ENCODE measurements around the gene TDRKH. TPM values are rescaled to one million over a fixed set of nuclear protein-coding genes. Genes with fewer than 3 reads are reported as not detected.

TDRKH gene
- total and polyA plus RNA-seq, 2 of the 13 experiments (the other 11 are each of a cell fraction or from before 2014, with no cell fraction given), result 3.9 to 5.4 TPM

DNA sequence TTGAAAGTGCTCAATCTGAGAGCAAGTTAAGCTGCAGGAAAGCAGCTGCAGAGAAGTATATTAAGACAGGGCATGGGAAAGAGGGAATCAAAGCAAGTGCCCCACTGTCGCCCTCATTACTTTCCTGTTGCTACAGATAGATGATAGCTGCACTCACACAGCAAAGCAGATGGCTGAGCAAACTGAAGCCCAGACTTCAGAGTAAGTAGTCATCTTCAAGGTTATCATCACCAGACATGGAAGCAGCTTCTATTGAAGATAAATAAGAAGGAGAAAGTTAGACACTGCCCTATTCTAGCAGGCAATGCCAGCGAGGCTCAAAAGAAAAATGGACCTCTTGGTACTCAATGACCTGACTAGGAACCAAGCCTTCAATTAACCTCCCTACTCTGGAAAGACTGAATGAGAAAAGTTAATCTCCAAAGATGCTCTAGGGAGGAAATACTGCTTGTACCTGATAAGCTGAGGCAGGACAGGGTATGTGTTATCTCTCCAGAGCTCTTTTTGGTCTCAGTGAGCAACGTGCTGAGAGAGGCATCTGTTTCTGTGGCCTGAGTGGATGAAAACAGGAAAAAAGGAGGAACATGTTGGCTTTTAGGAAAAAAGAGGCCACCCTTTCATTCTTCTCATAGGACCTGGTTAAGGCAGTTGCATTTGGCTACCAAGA is 15.9 kb downstream of the TDRKH start (continued):
- TF ChIP-seq, protein P1, sequence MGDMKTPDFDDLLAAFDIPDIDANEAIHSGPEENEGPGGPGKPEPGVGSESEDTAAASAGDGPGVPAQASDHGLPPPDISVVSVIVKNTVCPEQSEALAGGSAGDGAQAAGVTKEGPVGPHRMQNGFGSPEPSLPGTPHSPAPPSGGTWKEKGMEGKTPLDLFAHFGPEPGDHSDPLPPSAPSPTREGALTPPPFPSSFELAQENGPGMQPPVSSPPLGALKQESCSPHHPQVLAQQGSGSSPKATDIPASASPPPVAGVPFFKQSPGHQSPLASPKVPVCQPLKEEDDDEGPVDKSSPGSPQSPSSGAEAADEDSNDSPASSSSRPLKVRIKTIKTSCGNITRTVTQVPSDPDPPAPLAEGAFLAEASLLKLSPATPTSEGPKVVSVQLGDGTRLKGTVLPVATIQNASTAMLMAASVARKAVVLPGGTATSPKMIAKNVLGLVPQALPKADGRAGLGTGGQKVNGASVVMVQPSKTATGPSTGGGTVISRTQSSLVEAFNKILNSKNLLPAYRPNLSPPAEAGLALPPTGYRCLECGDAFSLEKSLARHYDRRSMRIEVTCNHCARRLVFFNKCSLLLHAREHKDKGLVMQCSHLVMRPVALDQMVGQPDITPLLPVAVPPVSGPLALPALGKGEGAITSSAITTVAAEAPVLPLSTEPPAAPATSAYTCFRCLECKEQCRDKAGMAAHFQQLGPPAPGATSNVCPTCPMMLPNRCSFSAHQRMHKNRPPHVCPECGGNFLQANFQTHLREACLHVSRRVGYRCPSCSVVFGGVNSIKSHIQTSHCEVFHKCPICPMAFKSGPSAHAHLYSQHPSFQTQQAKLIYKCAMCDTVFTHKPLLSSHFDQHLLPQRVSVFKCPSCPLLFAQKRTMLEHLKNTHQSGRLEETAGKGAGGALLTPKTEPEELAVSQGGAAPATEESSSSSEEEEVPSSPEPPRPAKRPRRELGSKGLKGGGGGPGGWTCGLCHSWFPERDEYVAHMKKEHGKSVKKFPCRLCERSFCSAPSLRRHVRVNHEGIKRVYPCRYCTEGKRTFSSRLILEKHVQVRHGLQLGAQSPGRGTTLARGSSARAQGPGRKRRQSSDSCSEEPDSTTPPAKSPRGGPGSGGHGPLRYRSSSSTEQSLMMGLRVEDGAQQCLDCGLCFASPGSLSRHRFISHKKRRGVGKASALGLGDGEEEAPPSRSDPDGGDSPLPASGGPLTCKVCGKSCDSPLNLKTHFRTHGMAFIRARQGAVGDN (CRISPR knock-in tag; IDR thresholded peaks at IDR 0.05), result no peak
- TF ChIP-seq EZH2 (conservative IDR thresholded peaks at IDR 0.05; ENCODE audit: low read depth, low read length) (no peak), POLR2A (IDR thresholded peaks at IDR 0.05; ENCODE audit: insufficient read depth in 1 of 2, low read depth in 2 of 2, low read length in 2 of 2) (no peak), EEA1 (CRISPR knock-in tag; IDR thresholded peaks at IDR 0.05; ENCODE audit: borderline replicate concordance) (no peak), CEBPG (CRISPR knock-in tag; IDR thresholded peaks at IDR 0.05) (no peak), ZNF619 (CRISPR knock-in tag; IDR thresholded peaks at IDR 0.05) (no peak), HDAC1 (CRISPR knock-in tag; IDR thresholded peaks at IDR 0.05) (no peak)

DNA sequence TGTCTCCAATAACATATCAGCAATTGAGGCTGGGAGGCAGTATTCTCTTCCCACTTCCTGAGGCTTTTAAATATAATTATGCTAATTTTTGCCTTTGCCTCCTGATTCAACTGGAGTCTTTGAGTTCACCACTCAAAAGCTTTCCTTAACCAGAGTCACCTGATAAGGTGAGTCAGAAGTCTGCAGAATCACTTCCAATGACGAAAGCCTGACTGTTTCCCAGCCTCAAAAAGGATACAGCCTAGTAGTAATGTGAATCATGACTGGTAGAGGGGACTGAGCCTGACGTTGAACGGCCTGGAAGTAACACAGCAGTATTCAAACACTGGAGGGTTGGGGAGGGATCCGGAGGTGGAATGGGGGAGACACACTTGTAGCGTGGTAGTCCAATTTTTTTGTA is 16.6 kb downstream of the TDRKH start:
- FAIRE-seq, result no peak
- Histone ChIP-seq H2AFZ (ENCODE audit: low read length) (no peak overlapping the region), H3K9me3 (ENCODE audit: low read length) (no peaks in the 10 kb centered on the region), H3K4me1 (ENCODE audit: insufficient read depth, low read length) (no peaks in the 10 kb centered on the region), H3K4me3 (replicated peaks in 1 of 3; ENCODE audit: insufficient read depth in 1 of 3, low read depth in 2 of 3, low read length in 3 of 3) (no peak overlapping the region), H3K36me3 (replicated peaks in 1 of 2; ENCODE audit: control insufficient read depth in 1 of 2, insufficient read depth in 2 of 2, low read length in 2 of 2) (no peaks in the 10 kb centered on the region; a peak in 1 of 5 replicates), H3K79me2 (ENCODE audit: insufficient read depth, low read length) (no peaks in the 10 kb centered on the region), H3K9ac (ENCODE audit: insufficient read depth, low read depth, low read length) (no peak overlapping the region), H4K20me1 (ENCODE audit: insufficient read depth, low read length) (no peaks in the 10 kb centered on the region), H3K27ac (ENCODE audit: extremely low read length, insufficient read depth, low read length) (no peak overlapping the region), H3K27me3 (ENCODE audit: control insufficient read depth in 1 of 2, insufficient read depth in 2 of 2, low read length in 2 of 2) (no peaks in the 10 kb centered on the region), H3K4me2 (ENCODE audit: low read depth, low read length) (no peak overlapping the region)
- BruUV-seq (replicated peaks), result no TSS peak
- WGBS (ENCODE audit: low lambda C conversion rate), result 79% methylated on average over 5 of the region's 5 CpGs
- ChIA-PET CTCF (ENCODE audit: low intra/inter-chr PET ratio, low total read pairs) (no interaction called here), POLR2A (no interaction called here)
- intact Hi-C loops (cut with micrococcal nuclease; ENCODE audit: unreplicated experiment) (no loop called here), in situ Hi-C loops (cut with HindIII; ENCODE audit: extremely low pct_ligation_motif_present, low pct_unique_long_range_greater_than_20kb) (no loop called here)
- TF ChIP-seq ZNF816 (CRISPR knock-in tag; IDR thresholded peaks at IDR 0.05; ENCODE audit: borderline replicate concordance), result no peak
- TF ChIP-seq TOPORS (CRISPR knock-in tag; IDR thresholded peaks at IDR 0.05), result no peak
- TF ChIP-seq NR2F2 (IDR thresholded peaks at IDR 0.05; ENCODE audit: borderline replicate concordance, low read depth), result no peak
- TF ChIP-seq, protein P2, sequence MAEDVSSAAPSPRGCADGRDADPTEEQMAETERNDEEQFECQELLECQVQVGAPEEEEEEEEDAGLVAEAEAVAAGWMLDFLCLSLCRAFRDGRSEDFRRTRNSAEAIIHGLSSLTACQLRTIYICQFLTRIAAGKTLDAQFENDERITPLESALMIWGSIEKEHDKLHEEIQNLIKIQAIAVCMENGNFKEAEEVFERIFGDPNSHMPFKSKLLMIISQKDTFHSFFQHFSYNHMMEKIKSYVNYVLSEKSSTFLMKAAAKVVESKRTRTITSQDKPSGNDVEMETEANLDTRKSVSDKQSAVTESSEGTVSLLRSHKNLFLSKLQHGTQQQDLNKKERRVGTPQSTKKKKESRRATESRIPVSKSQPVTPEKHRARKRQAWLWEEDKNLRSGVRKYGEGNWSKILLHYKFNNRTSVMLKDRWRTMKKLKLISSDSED (CRISPR knock-in tag; IDR thresholded peaks at IDR 0.05), result no peak
- TF ChIP-seq ZNF230 (CRISPR knock-in tag; IDR thresholded peaks at IDR 0.05), result no peak
- TF ChIP-seq ZNF660 (CRISPR knock-in tag; IDR thresholded peaks at IDR 0.05; ENCODE audit: borderline replicate concordance, low read depth), result no peak
- TF ChIP-seq CBX5 (CRISPR knock-in tag; IDR thresholded peaks at IDR 0.05; ENCODE audit: borderline replicate concordance), result no peak
- TF ChIP-seq ZNF713 (CRISPR knock-in tag; IDR thresholded peaks at IDR 0.05), result no peak
- no peak for DNase-seq (ENCODE audit: low spot score)
- no peak for ATAC-seq
